Esophagus muscularis mucosa (tissue), 3 donors: Measurements from ENCODE around the gene IRF8.

Experiments used
- EP300 ChIP-seq: sonication (generic); formaldehyde crosslinking; IDR thresholded peaks from one replicate; pipeline ENCODE4 v1.6.1; 2017; ENCODE audit warnings: antibody characterized with exemption
- POLR2AphosphoS5 ChIP-seq, 2 donors: sonication (generic); formaldehyde crosslinking; IDR thresholded peaks; one replicate each; pipeline ENCODE4 v1.6.1; 2017; ENCODE audit warnings: antibody characterized with exemption in 2 of 2

GRCh38 chr16:85909932-85910853 lies 11.2 kb downstream of the IRF8 start:
- TF ChIP-seq POLR2AphosphoS5 (IDR thresholded peaks at IDR 0.05) (no peak), EP300 (no peak)
